Epidermal melanocyte (primary cell): Measurements from ENCODE around the gene ASGR1.

Source experiments
- DNase-seq: peaks from one replicate; pipeline ENCODE4 v3.0.0; 2011; ENCODE audit warnings: low spot score; ENCODE audit not compliant: insufficient read length

Gene ASGR1

DNA sequence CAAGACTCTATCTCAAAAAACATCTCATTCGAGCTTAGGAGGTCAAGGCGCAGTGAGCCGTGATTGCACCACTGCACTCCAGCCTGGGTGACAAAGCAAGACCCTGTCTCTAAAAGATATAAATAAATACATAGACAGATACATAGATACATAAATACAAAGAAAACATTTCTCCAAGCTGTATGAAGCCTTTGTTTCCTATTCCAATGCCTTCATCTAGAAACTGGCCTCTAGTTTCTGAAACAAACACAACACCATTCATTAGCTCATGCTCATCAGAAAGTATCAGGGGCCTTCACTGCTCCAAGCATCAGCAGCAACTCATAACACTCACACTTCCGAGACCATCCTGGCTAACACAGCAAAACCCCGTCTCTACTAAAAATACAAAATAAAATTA is 54.2 kb downstream of the ASGR1 start:
- peak; percentile 59 for DNase-seq

GRCh38 chr17:7123844-7124243 is 55.3 kb downstream of the ASGR1 start:
- no peak for DNase-seq
